Measurements from ENCODE around the gene CFAP97. TPM values are rescaled to one million over a fixed set of nuclear protein-coding genes. Genes with fewer than 3 reads are reported as not detected.

The CFAP97 gene
- total RNA-seq, 1 donor from 2014 or later, result 78.6 TPM

- Histone ChIP-seq H3K9ac (no peak overlapping the region), H4K20me1 (ENCODE audit: low read depth) (peaks cover 29% of the 10 kb centered on the region), H3K27me3 (peaks cover 7% of the 10 kb centered on the region), H3K4me1 (peaks cover 15% of the 10 kb centered on the region), H3K4me3 (peak overlapping the region; percentile 86), H3K79me2 (ENCODE audit: low read depth) (peaks cover 15% of the 10 kb centered on the region), H2AFZ (replicated peaks) (peak overlapping the region; percentile 88), H3K36me3 (peaks cover 6% of the 10 kb centered on the region), H3K27ac (no peak overlapping the region), H3K9me3 (ENCODE audit: low read depth) (no peaks in the 10 kb centered on the region), H3K4me2 (peak overlapping the region; percentile 99), H3F3A (ENCODE audit: low read depth) (peaks cover 13% of the 10 kb centered on the region)
- Mint-ChIP-seq H3K27ac (no peak overlapping the region), H3K4me1 (peaks cover 19% of the 10 kb centered on the region), H3K4me3 (peak overlapping the region; percentile 96), H3K36me3 (peaks cover 7% of the 10 kb centered on the region), H3K9me3 (no peaks in the 10 kb centered on the region), H3K27me3 (ENCODE audit: insufficient read depth, low read depth) (peaks cover 4% of the 10 kb centered on the region)
- no peak for DNase-seq (ENCODE audit: low spot score)
- TF ChIP-seq EZH2phosphoT487 (IDR thresholded peaks at IDR 0.05) (no peak), CTCF (IDR thresholded peaks at IDR 0.05) (no peak), EZH2 (IDR thresholded peaks at IDR 0.05) (no peak)
Observed at GRCh38 chr4:185142564-185142911, 61.3 kb downstream of the CFAP97 start.

GRCh38 chr4:185141777-185142176, 62.0 kb downstream of the CFAP97 start:
- Histone ChIP-seq H3K4me1 (peaks cover 15% of the 10 kb centered on the region), H3K79me2 (ENCODE audit: low read depth) (peaks cover 15% of the 10 kb centered on the region), H3K27ac (no peak overlapping the region), H3K27me3 (peaks cover 7% of the 10 kb centered on the region), H4K20me1 (ENCODE audit: low read depth) (peaks cover 29% of the 10 kb centered on the region), H3F3A (ENCODE audit: low read depth) (peaks cover 12% of the 10 kb centered on the region), H3K36me3 (peaks cover 1% of the 10 kb centered on the region), H3K4me3 (no peak overlapping the region), H2AFZ (replicated peaks) (no peak overlapping the region), H3K9ac (no peak overlapping the region), H3K4me2 (no peak overlapping the region), H3K9me3 (ENCODE audit: low read depth) (no peaks in the 10 kb centered on the region)
- Mint-ChIP-seq H3K9me3 (no peaks in the 10 kb centered on the region), H3K27ac (no peak overlapping the region), H3K4me3 (peak overlapping the region; percentile 66), H3K36me3 (peaks cover 6% of the 10 kb centered on the region), H3K27me3 (ENCODE audit: insufficient read depth, low read depth) (peaks cover 4% of the 10 kb centered on the region), H3K4me1 (peaks cover 19% of the 10 kb centered on the region)
- no peak for DNase-seq (ENCODE audit: low spot score)
- TF ChIP-seq CTCF (IDR thresholded peaks at IDR 0.05) (no peak), EZH2phosphoT487 (IDR thresholded peaks at IDR 0.05) (no peak)

DNA sequence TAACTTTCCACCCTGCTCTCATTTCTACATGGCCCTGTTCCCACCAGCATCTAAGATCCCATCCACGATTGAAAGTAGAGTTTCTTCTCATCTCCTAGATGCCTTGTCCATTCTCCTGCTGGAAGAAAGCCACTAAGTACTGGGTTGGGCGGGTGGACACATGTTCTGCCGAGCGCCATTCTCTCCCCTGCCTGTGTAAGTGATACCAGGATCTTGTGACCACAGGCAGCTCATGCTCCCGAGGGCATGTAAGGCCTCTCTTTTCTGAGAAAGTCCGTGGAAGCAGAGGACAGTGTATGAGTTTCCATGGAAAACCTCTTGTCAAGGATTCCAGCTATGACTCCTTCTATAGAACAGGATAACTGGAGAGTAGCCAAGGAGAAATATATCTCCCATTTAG, 64.1 kb downstream of the CFAP97 start:
- Mint-ChIP-seq H3K36me3 (no peaks in the 10 kb centered on the region), H3K9me3 (no peaks in the 10 kb centered on the region), H3K27ac (no peak overlapping the region), H3K4me3 (no peak overlapping the region), H3K4me1 (peaks cover 14% of the 10 kb centered on the region), H3K27me3 (ENCODE audit: insufficient read depth, low read depth) (peaks cover 4% of the 10 kb centered on the region)
- H2AFZ ChIP-seq (replicated peaks), result no peak overlapping the region
- peaks cover 7% of the 10 kb centered on the region for H3K27me3 ChIP-seq
- peaks cover 12% of the 10 kb centered on the region for H3F3A ChIP-seq (ENCODE audit: low read depth)
- DNase-seq (ENCODE audit: low spot score), result no peak
- H3K4me3 ChIP-seq, result no peak overlapping the region
- H3K36me3 ChIP-seq, result no peaks in the 10 kb centered on the region
- H3K9me3 ChIP-seq (ENCODE audit: low read depth), result no peaks in the 10 kb centered on the region
- peaks cover 11% of the 10 kb centered on the region for H3K4me1 ChIP-seq
- H3K4me2 ChIP-seq, result no peak overlapping the region
- H3K9ac ChIP-seq, result no peak overlapping the region
- H4K20me1 ChIP-seq (ENCODE audit: low read depth), result peaks cover 13% of the 10 kb centered on the region
- no peak overlapping the region for H3K27ac ChIP-seq
- H3K79me2 ChIP-seq (ENCODE audit: low read depth), result peaks cover 13% of the 10 kb centered on the region
- TF ChIP-seq CTCF (IDR thresholded peaks at IDR 0.05) (no peak), EZH2 (IDR thresholded peaks at IDR 0.05) (no peak), EZH2phosphoT487 (IDR thresholded peaks at IDR 0.05) (no peak)

Data from neural progenitor cell (in vitro differentiated cells).